GM21447 (cell line): Measurements from ENCODE around the gene OR2AT4.
"Not testable (repeated sequence)": the region's sequence is repeated elsewhere in the genome, so short reads cannot be mapped to it uniquely, and the experiment has no call there.

Experiments used
- ATAC-seq: cut with Tn5 transposase; IDR thresholded peaks from one replicate; pipeline ENCODE4 v1.9.1; 2021; ENCODE audit not compliant: unreplicated experiment

The OR2AT4 gene

GRCh38 chr11:75103380-75104026, 6.8 kb upstream of the OR2AT4 start:
- no peak for ATAC-seq

GRCh38 chr11:75101424-75102128, 4.9 kb upstream of the OR2AT4 start:
- ATAC-seq: no peak

GRCh38 chr11:75100314-75100713, 3.6 kb upstream of the OR2AT4 start:
- ATAC-seq: peak; percentile 94

GRCh38 chr11:75099635-75100034, 3.0 kb upstream of the OR2AT4 start:
- ATAC-seq: no peak

GRCh38 chr11:75098835-75099439, 2.3 kb upstream of the OR2AT4 start:
- not testable (repeated sequence) for ATAC-seq

GRCh38 chr11:75098181-75098580, 1.5 kb upstream of the OR2AT4 start:
- not testable (repeated sequence) for ATAC-seq

- ATAC-seq: no peak
Observed at GRCh38 chr11:75097173-75097557, 489 bp upstream of the OR2AT4 start.

- ATAC-seq: not testable (repeated sequence)
Observed at GRCh38 chr11:75094382-75094781, 2.3 kb downstream of the OR2AT4 start.

GRCh38 chr11:75090671-75091177, 6.0 kb downstream of the OR2AT4 start:
- no peak for ATAC-seq

- ATAC-seq: no peak
Observed at GRCh38 chr11:75087319-75088305, 9.1 kb downstream of the OR2AT4 start.

GRCh38 chr11:75084883-75085282, 11.8 kb downstream of the OR2AT4 start:
- ATAC-seq: no peak

- ATAC-seq: no peak
Observed at GRCh38 chr11:75083217-75083605, 13.5 kb downstream of the OR2AT4 start.

- ATAC-seq: no peak
Observed at GRCh38 chr11:75082601-75083216, 14.0 kb downstream of the OR2AT4 start.

- no peak for ATAC-seq
Observed at GRCh38 chr11:75079546-75079945, 17.1 kb downstream of the OR2AT4 start.

- no peak for ATAC-seq
Observed at GRCh38 chr11:75078233-75078632, 18.4 kb downstream of the OR2AT4 start.

GRCh38 chr11:75077316-75077715, 19.4 kb downstream of the OR2AT4 start:
- no peak for ATAC-seq

- no peak for ATAC-seq
Observed at GRCh38 chr11:75076671-75077070, 20.0 kb downstream of the OR2AT4 start.

GRCh38 chr11:75073459-75074190, 23.1 kb downstream of the OR2AT4 start:
- ATAC-seq: no peak

- ATAC-seq: no peak
Observed at GRCh38 chr11:75072582-75072981, 24.1 kb downstream of the OR2AT4 start.

GRCh38 chr11:75069473-75069872, 27.2 kb downstream of the OR2AT4 start:
- ATAC-seq: no peak
